Activated CD4-positive, alpha-beta T cell treated with anti-CD3 and anti-CD28 coated beads, Interleukin-2, amount 10 ng/mL, durations not matched to agents 7 days and 5 days (primary cell): Measurements from ENCODE around the gene AKAP13. TPM values are rescaled to one million over a fixed set of nuclear protein-coding genes. Genes with fewer than 3 reads are reported as not detected.

ENCODE experiments used
- CTCF ChIA-PET: fragments of 350-600 bp; sonication (Branson Sonifier 250); formaldehyde crosslinking; loops from one replicate; lab custom pipeline; 2021; ENCODE audit warnings: antibody characterized with exemption; lab: Charles Lee
- POLR2A ChIA-PET: fragments of 350-600 bp; sonication (Branson Sonifier 250); formaldehyde crosslinking; loops from one replicate; lab custom pipeline; 2021; ENCODE audit warnings: antibody characterized with exemption; lab: Charles Lee
- DNase-seq: peaks from one replicate; pipeline ENCODE4 v3.0.0-alpha.2; 2020
- H3K27ac Mint-ChIP-seq: one replicate; pipeline ENCODE4 v1.8.0; 2021; ENCODE audit warnings: mild to moderate bottlenecking, moderate library complexity, mixed read lengths
- H3K27me3 Mint-ChIP-seq: one replicate; pipeline ENCODE4 v1.8.0; 2021; ENCODE audit warnings: mixed read lengths
- H3K36me3 Mint-ChIP-seq: one replicate; pipeline ENCODE4 v1.8.0; 2021; ENCODE audit warnings: low read depth, mixed read lengths
- H3K4me1 Mint-ChIP-seq: one replicate; pipeline ENCODE4 v1.8.0; 2021; ENCODE audit warnings: mixed read lengths
- H3K4me3 Mint-ChIP-seq: one replicate; pipeline ENCODE4 v1.8.0; 2021; ENCODE audit warnings: mild to moderate bottlenecking, moderate library complexity, mixed read lengths
- H3K9me3 Mint-ChIP-seq: one replicate; pipeline ENCODE4 v1.8.0; 2021; ENCODE audit warnings: mixed read lengths
- total RNA-seq, 2 experiments: library from RNA; stranded (reverse); gene quantifications; one replicate each; pipeline ENCODE4 v1.2.3, GENCODE V29; 2021

The AKAP13 gene
- total RNA-seq, 2 experiments from 2014 or later = 152 to 181 TPM

- Mint-ChIP-seq H3K9me3 (no peaks in the 10 kb centered on the region), H3K4me1 (peaks cover 15% of the 10 kb centered on the region), H3K27me3 (no peaks in the 10 kb centered on the region), H3K4me3 (no peak overlapping the region), H3K27ac (no peak overlapping the region), H3K36me3 (no peaks in the 10 kb centered on the region)
- CTCF ChIA-PET = interaction anchor here (0.6 to 1.1 kb wide), 5 partner anchors 9 to 586 kb away, joined by 3 to 4 read pairs (median 3); no protein-coding TSS in a partner anchor
- no peak for DNase-seq
- POLR2A ChIA-PET = no interaction called here
These were observed 397.1 kb downstream of the AKAP13 start for GRCh38 chr15:85777250-85778106.

GRCh38 chr15:85778107-85778776 lies 397.8 kb downstream of the AKAP13 start:
- ChIA-PET POLR2A (no interaction called here), CTCF (interaction anchor here (0.6 to 1.4 kb wide), 6 partner anchors 8 to 585 kb away, joined by 3 to 4 read pairs (median 3); no protein-coding TSS in a partner anchor)
- no peaks in the 10 kb centered on the region for H3K36me3 Mint-ChIP-seq
- H3K9me3 Mint-ChIP-seq = no peaks in the 10 kb centered on the region
- no peak for DNase-seq
- H3K27me3 Mint-ChIP-seq = no peaks in the 10 kb centered on the region
- H3K4me1 Mint-ChIP-seq = peaks cover 18% of the 10 kb centered on the region
- H3K4me3 Mint-ChIP-seq = no peak overlapping the region
- H3K27ac Mint-ChIP-seq = no peak overlapping the region

DNA sequence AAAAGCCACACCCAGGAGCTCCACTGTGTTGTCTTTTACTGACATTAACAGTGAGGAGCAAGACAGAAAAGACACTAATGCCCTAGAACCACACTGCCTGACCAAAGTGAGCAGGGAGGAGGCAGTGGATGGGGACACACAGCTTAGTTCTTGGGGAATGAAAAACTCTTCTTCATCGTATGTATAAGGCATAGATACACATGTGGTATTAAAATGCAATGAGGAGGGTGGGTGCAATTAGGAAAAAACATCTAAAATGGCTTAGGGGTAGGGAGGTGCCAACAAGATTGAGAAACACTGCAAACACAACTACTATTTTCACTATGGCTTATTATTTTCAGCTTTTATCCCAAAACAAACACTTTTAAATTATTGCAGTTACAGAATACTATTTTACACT lies 398.8 kb downstream of the AKAP13 start:
- H3K36me3 Mint-ChIP-seq = no peaks in the 10 kb centered on the region
- CTCF ChIA-PET = interaction anchor here (0.6 to 1.4 kb wide), 2 partner anchors 19 to 49 kb away, joined by 3 to 4 read pairs; no protein-coding TSS in a partner anchor
- no peak overlapping the region for H3K27ac Mint-ChIP-seq
- no peaks in the 10 kb centered on the region for H3K27me3 Mint-ChIP-seq
- H3K4me3 Mint-ChIP-seq = no peak overlapping the region
- DNase-seq = no peak
- H3K9me3 Mint-ChIP-seq = no peaks in the 10 kb centered on the region
- H3K4me1 Mint-ChIP-seq = peaks cover 24% of the 10 kb centered on the region
- POLR2A ChIA-PET = no interaction called here

- Mint-ChIP-seq H3K4me1 (peaks cover 34% of the 10 kb centered on the region), H3K9me3 (no peaks in the 10 kb centered on the region), H3K27me3 (no peaks in the 10 kb centered on the region), H3K36me3 (no peaks in the 10 kb centered on the region), H3K4me3 (no peak overlapping the region), H3K27ac (no peak overlapping the region)
- DNase-seq = no peak
- ChIA-PET POLR2A (no interaction called here), CTCF (no interaction called here)
These were observed 400.0 kb downstream of the AKAP13 start for GRCh38 chr15:85780225-85780985.

DNA sequence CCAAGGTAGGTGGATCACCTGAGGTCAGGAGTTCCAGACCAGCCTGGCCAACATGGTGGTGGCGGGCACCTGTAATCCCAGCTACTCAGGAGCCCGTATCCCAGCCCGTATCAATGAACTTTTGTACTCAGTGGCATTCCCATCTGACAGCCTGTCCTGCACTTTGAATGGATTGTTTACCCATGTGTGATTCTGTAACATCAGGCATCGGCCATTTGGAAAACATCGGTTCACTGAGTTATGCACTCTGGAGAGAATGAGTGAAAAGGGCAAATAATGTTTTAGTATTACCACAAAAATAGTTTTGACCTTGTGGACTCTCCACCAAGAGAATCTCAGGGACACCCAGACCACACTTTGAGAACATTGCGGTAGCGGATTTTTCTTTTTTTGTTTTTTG lies 400.7 kb downstream of the AKAP13 start:
- Mint-ChIP-seq H3K27ac (no peak overlapping the region), H3K36me3 (no peaks in the 10 kb centered on the region), H3K27me3 (no peaks in the 10 kb centered on the region), H3K4me3 (no peak overlapping the region), H3K9me3 (no peaks in the 10 kb centered on the region), H3K4me1 (peaks cover 41% of the 10 kb centered on the region)
- no peak for DNase-seq
- CTCF ChIA-PET = no interaction called here
- POLR2A ChIA-PET = no interaction called here

GRCh38 chr15:85782064-85782463 lies 401.7 kb downstream of the AKAP13 start:
- Mint-ChIP-seq H3K27me3 (no peaks in the 10 kb centered on the region), H3K4me1 (peaks cover 49% of the 10 kb centered on the region), H3K36me3 (no peaks in the 10 kb centered on the region), H3K9me3 (no peaks in the 10 kb centered on the region), H3K4me3 (no peak overlapping the region), H3K27ac (peak overlapping the region; percentile 34)
- DNase-seq = no peak
- POLR2A ChIA-PET = no interaction called here
- CTCF ChIA-PET = interaction anchor here (1.4 kb wide), 1 partner anchor 9 kb away, joined by 5 read pairs; no protein-coding TSS in a partner anchor

DNA sequence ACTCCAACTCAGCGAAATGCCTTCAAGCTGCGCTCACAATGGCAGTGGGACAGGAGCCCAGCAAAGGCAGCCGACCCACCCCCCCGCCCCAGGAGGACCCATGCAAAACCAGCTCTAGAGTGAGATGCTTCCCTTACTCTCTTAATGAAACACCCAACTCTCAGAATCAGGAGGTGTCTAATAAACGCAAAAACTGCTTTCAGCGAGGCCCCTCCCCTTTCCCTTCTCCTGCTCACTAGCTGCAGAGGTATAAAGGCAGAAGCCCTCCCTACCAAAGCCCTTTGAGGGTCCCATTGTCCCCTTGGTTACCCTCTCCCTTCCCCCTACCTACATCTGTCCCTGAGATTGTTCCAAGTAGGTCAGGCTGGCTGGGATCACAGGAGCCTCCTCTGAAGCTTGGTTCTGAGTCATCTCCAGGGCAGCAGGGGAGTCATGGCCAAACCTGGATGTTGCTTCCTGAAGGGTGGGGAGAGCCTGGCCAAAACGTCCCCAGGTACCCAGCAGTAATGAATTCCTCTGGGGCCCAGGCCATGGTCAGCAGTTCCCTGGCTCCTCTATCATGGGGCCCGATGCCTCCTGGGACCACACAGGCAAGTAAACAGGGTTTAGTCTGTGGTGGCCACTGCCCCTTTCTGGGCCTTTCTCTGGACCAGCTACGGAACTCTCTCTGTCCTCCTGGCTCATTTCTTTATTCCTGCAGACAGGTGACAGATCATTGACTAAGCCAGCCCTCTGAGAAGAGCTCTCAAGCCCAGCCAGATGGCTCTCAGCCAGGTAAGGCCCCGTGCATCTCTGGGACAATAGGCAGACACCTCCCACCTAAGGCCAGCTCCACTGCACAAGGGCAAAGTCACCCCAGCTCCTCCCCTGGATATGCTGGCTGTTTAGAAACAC lies 405.7 kb downstream of the AKAP13 start:
- ChIA-PET CTCF (interaction anchor here (0.6 to 1.5 kb wide), 3 partner anchors 8 to 74 kb away, joined by 3 to 4 read pairs (median 4); partner anchors contain the start of gene KLHL25), POLR2A (no interaction called here)
- peaks cover 61% of the 10 kb centered on the region for H3K4me1 Mint-ChIP-seq

DNA sequence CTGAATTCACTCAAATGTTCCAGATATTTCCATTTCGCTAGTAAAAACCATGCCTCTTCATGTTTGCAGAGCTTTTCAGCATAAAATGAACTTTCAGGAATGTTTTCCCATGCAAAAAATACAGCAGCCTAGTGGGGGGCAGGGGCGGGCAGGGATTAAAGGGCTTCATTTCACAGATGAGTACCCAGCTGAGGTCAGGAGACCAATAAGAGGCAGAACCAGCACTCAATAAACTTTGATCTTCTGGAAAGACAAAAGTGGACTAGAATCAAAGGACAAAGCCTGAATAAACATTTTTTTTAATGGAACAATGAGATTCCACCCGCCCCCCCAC lies 406.3 kb downstream of the AKAP13 start:
- Mint-ChIP-seq H3K36me3 (peaks cover 3% of the 10 kb centered on the region), H3K9me3 (no peaks in the 10 kb centered on the region), H3K4me1 (peaks cover 62% of the 10 kb centered on the region), H3K27me3 (no peaks in the 10 kb centered on the region), H3K4me3 (peak overlapping the region; percentile 61), H3K27ac (peak overlapping the region; percentile 19)
- ChIA-PET POLR2A (no interaction called here), CTCF (interaction anchor here (1.5 kb wide), 1 partner anchor 9 kb away, joined by 4 read pairs; the partner anchor contains the start of gene KLHL25)
- no peak for DNase-seq

More for the DNA sequence above, 405.7 kb downstream of the AKAP13 start:
- no peak for DNase-seq
- peak overlapping the region; percentile 90 for H3K27ac Mint-ChIP-seq
- peaks cover 3% of the 10 kb centered on the region for H3K36me3 Mint-ChIP-seq
- H3K4me3 Mint-ChIP-seq = peak overlapping the region; percentile 61
- no peaks in the 10 kb centered on the region for H3K27me3 Mint-ChIP-seq
- H3K9me3 Mint-ChIP-seq = no peaks in the 10 kb centered on the region

DNA sequence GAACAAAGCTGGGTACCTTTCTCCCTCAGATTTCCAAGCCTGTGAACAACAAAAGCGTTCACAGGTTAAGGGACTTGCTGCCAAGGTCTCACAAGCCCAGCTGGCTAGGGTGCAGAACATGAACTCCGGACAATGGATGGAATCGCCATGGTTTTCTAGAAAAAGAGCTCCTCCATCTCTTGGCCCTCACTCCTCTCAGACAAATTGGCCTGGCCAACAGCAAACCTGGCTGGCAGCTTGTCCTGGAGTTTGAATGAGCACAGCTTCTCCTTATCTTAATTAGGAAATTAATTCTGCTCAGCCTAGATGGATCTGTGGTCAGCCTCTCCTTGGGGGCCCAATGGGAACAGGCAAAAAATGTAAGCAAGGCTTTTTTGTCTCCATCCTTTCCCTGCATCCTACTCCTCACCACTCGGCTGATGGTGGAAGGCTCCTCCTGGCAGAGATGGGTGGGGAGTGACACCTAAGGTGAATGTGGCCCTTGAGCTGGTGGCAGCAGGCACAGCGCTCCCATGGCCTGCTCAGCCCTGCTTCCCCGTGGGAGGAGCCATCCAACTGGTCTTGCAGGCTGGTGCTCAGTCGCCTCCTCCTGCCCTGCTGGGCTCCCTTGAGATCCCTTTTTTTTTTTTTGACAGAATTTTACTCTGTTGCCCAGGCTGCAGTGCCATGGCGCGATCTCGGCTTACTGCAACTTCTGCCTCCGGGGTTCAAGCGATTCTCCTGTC lies 408.5 kb downstream of the AKAP13 start:
- H3K4me3 Mint-ChIP-seq = no peak overlapping the region
- H3K4me1 Mint-ChIP-seq = peaks cover 67% of the 10 kb centered on the region
- DNase-seq = no peak
- H3K36me3 Mint-ChIP-seq = peaks cover 3% of the 10 kb centered on the region
- no peak overlapping the region for H3K27ac Mint-ChIP-seq
- no peaks in the 10 kb centered on the region for H3K9me3 Mint-ChIP-seq
- H3K27me3 Mint-ChIP-seq = no peaks in the 10 kb centered on the region
- CTCF ChIA-PET = interaction anchor here (0.9 kb wide), 1 partner anchor 11 kb away, joined by 3 read pairs; no protein-coding TSS in a partner anchor
- POLR2A ChIA-PET = no interaction called here

DNA sequence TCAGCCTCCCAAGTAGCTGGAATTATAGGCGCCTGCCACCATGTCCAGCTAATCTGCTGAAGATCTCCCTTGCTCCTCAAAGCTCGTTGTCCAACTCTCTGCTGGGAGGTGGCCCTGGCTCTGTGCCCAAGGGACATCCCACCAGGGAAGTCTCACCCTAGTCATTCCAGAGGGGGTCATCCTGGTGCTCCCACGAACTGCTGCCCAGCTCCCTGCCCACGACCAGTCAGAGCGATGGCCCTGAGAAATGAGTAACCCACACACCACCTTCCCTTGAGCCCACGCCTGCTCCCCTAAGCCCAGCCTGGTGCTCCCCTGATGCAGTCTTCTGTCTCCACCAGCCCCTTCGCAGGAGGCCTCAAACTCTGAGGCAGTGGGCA lies 409.1 kb downstream of the AKAP13 start:
- peaks cover 3% of the 10 kb centered on the region for H3K36me3 Mint-ChIP-seq
- DNase-seq = no peak
- peaks cover 63% of the 10 kb centered on the region for H3K4me1 Mint-ChIP-seq
- H3K27me3 Mint-ChIP-seq = no peaks in the 10 kb centered on the region
- H3K27ac Mint-ChIP-seq = no peak overlapping the region
- H3K4me3 Mint-ChIP-seq = no peak overlapping the region
- ChIA-PET CTCF (no interaction called here), POLR2A (no interaction called here)
- H3K9me3 Mint-ChIP-seq = no peaks in the 10 kb centered on the region

GRCh38 chr15:85792102-85792731 lies 411.8 kb downstream of the AKAP13 start:
- peaks cover 51% of the 10 kb centered on the region for H3K4me1 Mint-ChIP-seq
- POLR2A ChIA-PET = no interaction called here
- CTCF ChIA-PET = interaction anchor here (1.4 to 1.7 kb wide), 4 partner anchors 9 to 19 kb away, joined by 3 to 5 read pairs (median 4); no protein-coding TSS in a partner anchor
- H3K36me3 Mint-ChIP-seq = peaks cover 3% of the 10 kb centered on the region
- H3K9me3 Mint-ChIP-seq = no peaks in the 10 kb centered on the region
- no peak overlapping the region for H3K27ac Mint-ChIP-seq
- peaks cover 2% of the 10 kb centered on the region for H3K27me3 Mint-ChIP-seq
- no peak for DNase-seq
- peak overlapping the region; percentile 30 for H3K4me3 Mint-ChIP-seq
